Right atrium auricular region (tissue), 2 donors: Measurements from ENCODE around the gene AQP3. TPM values are rescaled to one million over a fixed set of nuclear protein-coding genes. Genes with fewer than 3 reads are reported as not detected.
"Not testable (repeated sequence)": the region's sequence is repeated elsewhere in the genome, so short reads cannot be mapped to it uniquely, and the experiment has no call there.

ENCODE experiments used
- DNase-seq: peaks from one replicate; pipeline ENCODE4 v3.0.0-alpha.2; 2019; ENCODE audit warnings: low spot score
- H3K27ac ChIP-seq, 2 donors: fragments of 200-600 bp; sonication (generic); 1 replicate in 1 of 2; 2 replicates in 1 of 2; pipeline ENCODE4 v1.5.1; 2016 to 2019
- H3K27me3 ChIP-seq, 2 donors: fragments of 200-600 bp; sonication (generic); one replicate each; pipeline versions ENCODE4 v1.5.1 to v1.6.0; 2017 to 2019
- H3K36me3 ChIP-seq: fragments of 200-600 bp; sonication (generic); one replicate; pipeline ENCODE4 v1.5.1; 2016
- H3K4me1 ChIP-seq, 2 donors: fragments of 200-600 bp; sonication (generic); one replicate each; pipeline versions ENCODE4 v1.5.1 to v1.6.0; 2017 to 2019
- H3K4me3 ChIP-seq, 2 donors: fragments of 200-600 bp; sonication (generic); 1 replicate in 1 of 2; 2 replicates in 1 of 2; pipeline ENCODE4 v1.5.1; 2017 to 2019; ENCODE audit warnings: mild to moderate bottlenecking in 1 of 2, moderate library complexity in 1 of 2
- H3K9me3 ChIP-seq, 2 donors: fragments of 200-600 bp; sonication (generic); one replicate each; pipeline ENCODE4 v1.5.1; 2019
- total RNA-seq, 2 donors: library from RNA; depleted of rRNA; stranded (reverse); fragments of >200 nt; gene quantifications; one replicate each; pipeline ENCODE4 v1.1.0, GENCODE V29; 2016
- TF ChIP-seq, protein P1 (sequence below), 2 donors: fragments of 200-600 bp; sonication (generic); IDR thresholded peaks; one replicate each; pipeline ENCODE4 v1.5.1; 2019; ENCODE audit warnings: antibody characterized with exemption in 2 of 2

AQP3 gene
- total RNA-seq, 2 donors from 2014 or later: 14.3 to 116 TPM

DNA sequence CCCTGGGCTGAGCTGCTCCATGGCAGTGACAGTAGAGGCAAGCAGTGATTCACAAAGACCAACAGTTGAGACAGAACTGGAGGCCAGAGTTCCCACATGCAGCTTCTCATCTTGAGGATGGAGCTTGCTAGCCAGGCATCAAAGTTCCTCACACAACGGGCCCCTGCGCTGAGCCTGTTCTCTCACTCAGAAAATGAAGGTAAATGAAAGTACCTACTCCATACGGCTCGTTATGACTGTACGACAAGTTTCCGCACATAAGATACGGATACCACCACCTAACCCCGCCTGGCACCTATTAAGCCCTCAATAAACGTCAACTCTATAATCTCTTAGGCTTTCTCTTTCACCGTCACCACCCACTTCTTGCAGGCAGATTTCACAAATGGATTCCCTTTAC is 13.5 kb upstream of the AQP3 start:
- TF ChIP-seq, protein P1, sequence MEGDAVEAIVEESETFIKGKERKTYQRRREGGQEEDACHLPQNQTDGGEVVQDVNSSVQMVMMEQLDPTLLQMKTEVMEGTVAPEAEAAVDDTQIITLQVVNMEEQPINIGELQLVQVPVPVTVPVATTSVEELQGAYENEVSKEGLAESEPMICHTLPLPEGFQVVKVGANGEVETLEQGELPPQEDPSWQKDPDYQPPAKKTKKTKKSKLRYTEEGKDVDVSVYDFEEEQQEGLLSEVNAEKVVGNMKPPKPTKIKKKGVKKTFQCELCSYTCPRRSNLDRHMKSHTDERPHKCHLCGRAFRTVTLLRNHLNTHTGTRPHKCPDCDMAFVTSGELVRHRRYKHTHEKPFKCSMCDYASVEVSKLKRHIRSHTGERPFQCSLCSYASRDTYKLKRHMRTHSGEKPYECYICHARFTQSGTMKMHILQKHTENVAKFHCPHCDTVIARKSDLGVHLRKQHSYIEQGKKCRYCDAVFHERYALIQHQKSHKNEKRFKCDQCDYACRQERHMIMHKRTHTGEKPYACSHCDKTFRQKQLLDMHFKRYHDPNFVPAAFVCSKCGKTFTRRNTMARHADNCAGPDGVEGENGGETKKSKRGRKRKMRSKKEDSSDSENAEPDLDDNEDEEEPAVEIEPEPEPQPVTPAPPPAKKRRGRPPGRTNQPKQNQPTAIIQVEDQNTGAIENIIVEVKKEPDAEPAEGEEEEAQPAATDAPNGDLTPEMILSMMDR (IDR thresholded peaks at IDR 0.05): no peak
- H3K27me3 ChIP-seq: no peaks in the 10 kb centered on the region
- H3K4me1 ChIP-seq: no peaks in the 10 kb centered on the region
- no peak overlapping the region for H3K27ac ChIP-seq
- DNase-seq: no peak
- no peak overlapping the region for H3K4me3 ChIP-seq
- peaks cover 44% of the 10 kb centered on the region for H3K36me3 ChIP-seq
- no peaks in the 10 kb centered on the region for H3K9me3 ChIP-seq

DNA sequence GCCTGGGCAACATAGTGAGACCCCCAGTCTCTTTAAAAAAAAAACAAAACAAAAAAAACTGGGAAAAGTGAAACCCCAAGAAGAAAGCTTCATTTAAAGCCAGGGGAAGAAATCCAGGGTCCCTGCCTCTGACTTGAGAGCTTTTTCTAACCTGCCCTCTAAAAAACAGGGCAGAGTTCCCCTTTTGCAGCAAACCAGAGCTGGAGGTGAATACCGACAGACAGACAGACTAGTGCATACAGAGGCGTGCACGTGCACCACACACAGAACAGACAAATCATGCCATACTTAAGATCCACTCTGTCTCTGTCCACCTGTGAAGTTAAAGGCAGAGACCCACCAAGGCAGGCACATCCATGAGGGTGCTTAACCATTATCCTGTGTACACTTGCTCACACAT is 11.7 kb upstream of the AQP3 start:
- Histone ChIP-seq H3K36me3 (peaks cover 26% of the 10 kb centered on the region), H3K27me3 (no peaks in the 10 kb centered on the region), H3K9me3 (no peaks in the 10 kb centered on the region), H3K4me3 (no peak overlapping the region), H3K27ac (no peak overlapping the region), H3K4me1 (no peaks in the 10 kb centered on the region)
- DNase-seq: no peak
- TF ChIP-seq, protein P1 (IDR thresholded peaks at IDR 0.05): no peak

DNA sequence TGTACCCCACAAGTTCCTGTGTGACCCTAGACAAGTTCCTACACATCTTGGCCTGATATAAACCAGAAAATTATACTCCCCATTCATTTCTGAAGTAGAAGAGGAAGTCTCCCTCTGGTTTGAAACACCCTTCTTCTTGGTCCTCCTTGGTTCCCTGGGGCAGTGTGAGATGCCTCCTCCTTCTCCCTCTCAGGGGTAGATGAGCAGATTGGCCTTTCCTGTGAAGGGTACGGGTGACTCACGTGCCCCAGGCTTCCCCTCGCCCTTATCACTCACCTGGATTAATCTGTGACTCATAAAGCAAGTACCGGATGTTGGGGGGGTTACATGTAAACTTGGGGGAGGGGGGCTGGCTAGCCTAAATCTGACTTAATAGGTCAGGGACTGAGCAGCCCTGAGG is 11.1 kb upstream of the AQP3 start:
- no peak for DNase-seq
- Histone ChIP-seq H3K4me1 (no peaks in the 10 kb centered on the region), H3K9me3 (no peaks in the 10 kb centered on the region), H3K27me3 (no peaks in the 10 kb centered on the region), H3K36me3 (peaks cover 20% of the 10 kb centered on the region), H3K27ac (no peak overlapping the region), H3K4me3 (no peak overlapping the region)
- TF ChIP-seq, protein P1 (IDR thresholded peaks at IDR 0.05): no peak

DNA sequence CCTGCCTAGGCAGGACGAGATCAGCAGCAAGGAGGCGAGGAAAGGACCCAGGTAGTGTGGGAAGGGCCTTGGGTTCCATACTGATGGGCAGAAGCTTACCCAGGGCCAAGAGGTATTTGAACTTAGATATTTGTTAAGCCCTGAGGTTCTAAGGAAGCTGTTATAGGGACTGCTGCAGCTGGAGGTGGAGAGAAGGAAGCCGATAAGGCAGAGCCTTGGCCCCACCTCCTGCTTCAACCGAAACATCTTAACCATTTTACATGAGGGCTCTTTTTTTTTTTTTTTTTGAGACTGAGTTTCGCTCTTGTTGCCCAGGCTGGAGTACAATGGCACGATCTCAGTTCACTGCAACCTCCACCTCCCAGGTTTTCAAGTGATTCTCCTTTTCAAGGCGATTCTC is 8.6 kb upstream of the AQP3 start:
- no peaks in the 10 kb centered on the region for H3K9me3 ChIP-seq
- no peak overlapping the region for H3K27ac ChIP-seq
- H3K4me1 ChIP-seq: no peaks in the 10 kb centered on the region
- DNase-seq: no peak
- no peak overlapping the region for H3K4me3 ChIP-seq
- no peaks in the 10 kb centered on the region for H3K27me3 ChIP-seq
- no peaks in the 10 kb centered on the region for H3K36me3 ChIP-seq
- TF ChIP-seq, protein P1 (IDR thresholded peaks at IDR 0.05): no peak

DNA sequence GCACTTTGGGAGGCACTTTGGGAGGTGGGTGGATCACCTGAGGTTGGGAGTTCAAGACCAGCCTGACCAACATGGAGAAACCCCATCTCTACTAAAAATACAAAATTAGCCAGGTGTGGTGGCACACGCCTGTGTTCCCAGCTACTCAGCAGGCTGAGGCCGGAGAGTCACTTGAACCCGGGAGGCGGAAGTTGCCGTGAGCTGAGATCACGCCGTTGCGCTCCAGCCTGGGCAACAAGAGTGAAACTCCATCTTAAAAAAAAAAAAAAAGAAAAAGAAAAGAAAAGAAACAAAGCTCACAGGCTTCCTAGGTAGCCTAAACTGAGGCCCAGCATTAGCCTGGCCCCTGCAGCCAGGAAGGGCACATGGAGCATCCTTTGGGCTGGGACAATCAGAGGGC is 8.1 kb upstream of the AQP3 start:
- H3K27ac ChIP-seq, H3K27me3 ChIP-seq, H3K9me3 ChIP-seq, DNase-seq, H3K4me1 ChIP-seq, H3K36me3 ChIP-seq, H3K4me3 ChIP-seq: not testable (repeated sequence)

DNA sequence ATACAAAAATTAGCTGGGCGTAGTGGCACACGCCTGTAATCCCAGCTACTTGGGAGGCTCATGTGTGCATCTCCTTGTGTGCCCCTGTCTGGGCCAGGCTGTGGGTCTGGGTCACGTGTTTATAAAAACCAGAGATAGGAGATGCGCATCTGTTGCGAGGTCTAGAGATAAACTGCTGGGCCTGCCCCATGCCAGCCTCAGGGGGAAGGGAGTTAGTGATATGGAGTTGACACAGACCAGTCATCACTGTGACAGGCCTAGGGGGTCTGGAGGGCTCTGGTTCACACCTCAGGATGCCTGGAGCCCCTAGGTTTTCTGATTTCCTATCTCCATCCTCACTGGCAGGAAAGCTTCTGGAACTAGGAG is 7.3 kb upstream of the AQP3 start:
- H3K27me3 ChIP-seq, H3K36me3 ChIP-seq, H3K4me1 ChIP-seq, DNase-seq, H3K27ac ChIP-seq, H3K4me3 ChIP-seq, H3K9me3 ChIP-seq: not testable (repeated sequence)

DNA sequence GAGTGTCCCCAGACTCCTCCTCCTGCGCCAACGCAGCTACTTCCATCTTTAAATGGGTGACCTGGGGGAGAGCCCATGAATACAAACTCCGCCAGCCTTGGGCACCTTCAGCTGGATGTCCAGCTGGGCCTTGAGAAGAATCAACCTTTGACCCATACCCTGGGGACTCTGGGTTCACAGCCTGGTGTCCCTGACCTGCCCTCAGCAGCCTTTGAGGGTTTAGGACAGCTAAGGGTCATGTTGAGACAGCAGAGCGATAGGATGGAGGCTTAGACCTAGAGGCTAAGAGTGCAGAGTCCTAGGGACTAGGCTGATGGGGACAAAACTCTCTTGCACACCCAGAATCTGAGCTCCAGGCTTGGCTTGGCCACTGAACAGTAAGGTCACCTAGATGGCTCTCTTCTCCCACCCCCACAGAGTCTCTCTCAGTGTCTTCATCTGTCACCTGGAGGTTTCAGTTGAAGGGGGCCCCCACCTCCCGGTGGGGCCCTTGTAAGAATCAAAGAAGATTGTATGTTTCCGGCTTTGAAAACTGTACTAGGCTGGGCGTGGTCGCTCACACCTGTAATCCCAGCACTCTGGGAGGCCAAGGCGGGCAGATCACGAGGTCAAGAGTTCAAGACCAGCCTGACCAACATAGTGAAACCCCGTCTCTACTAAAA is 6.7 kb upstream of the AQP3 start:
- H3K4me3 ChIP-seq: no peak overlapping the region
- H3K27ac ChIP-seq: no peak overlapping the region
- H3K9me3 ChIP-seq: no peaks in the 10 kb centered on the region
- no peaks in the 10 kb centered on the region for H3K27me3 ChIP-seq
- H3K36me3 ChIP-seq: no peaks in the 10 kb centered on the region
- no peaks in the 10 kb centered on the region for H3K4me1 ChIP-seq
- TF ChIP-seq, protein P1 (IDR thresholded peaks at IDR 0.05): no peak
- no peak for DNase-seq
